HG02840 (cell line): Measurements from ENCODE around the gene GPC6.

ENCODE experiments used
- ATAC-seq: cut with Tn5 transposase; IDR thresholded peaks from one replicate; pipeline ENCODE4 v1.9.1; 2021; ENCODE audit warnings: mild to moderate bottlenecking, moderate library complexity, moderate number of reproducible peaks; ENCODE audit not compliant: unreplicated experiment, low FRiP score

GPC6 gene

DNA sequence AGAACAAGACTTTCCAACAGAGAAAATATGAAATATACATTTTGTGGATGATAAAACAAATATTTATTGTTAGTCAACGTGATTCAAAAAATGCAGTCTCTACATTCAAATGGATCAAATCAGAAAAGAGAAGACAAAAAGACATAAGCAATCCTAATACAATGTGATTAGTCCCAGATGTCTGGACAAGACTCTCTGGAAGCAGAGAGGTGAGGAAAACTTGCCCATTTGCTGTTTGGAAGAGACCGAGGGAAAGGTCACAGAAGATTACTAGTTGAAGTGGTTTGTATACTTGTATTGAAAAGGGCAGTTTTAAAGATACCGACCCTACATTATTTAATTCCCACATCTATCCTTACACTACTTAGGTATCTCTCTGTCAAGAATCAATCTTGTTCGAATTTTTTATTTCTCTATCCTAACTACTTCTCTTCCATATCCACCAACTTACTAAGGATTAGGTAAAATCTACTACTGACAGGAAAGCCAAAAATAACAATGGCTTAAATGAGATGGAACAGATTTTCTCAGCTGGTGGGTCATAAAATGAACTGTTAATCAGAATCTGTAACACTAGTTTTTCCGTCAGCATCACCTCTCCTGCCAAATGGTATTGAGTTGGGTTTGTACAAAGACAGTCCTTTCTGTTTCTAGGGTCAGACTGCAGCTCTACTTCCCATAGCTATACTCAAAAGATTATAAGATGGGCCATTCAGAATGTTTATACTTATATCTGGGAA is 755.7 kb downstream of the GPC6 start:
- ATAC-seq, result no peak

DNA sequence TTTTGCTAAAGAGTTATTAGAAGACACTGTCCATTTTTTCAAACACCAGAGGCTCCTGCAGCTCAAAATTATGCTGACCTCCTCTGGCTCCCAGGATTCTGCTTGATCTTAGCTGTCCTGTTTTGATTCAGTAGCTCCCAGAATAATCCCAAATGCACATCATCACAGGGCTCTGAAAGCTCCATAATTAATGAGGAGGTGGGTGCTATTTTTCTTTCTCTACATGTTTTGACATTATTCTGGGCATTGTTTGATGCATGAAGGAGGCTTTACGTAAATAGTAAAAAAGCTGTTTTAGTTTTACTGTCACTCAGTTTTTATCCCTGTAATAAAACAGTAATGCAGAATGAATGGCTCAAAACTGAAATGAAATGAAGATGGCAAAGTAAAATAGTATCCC is 757.4 kb downstream of the GPC6 start:
- no peak for ATAC-seq

DNA sequence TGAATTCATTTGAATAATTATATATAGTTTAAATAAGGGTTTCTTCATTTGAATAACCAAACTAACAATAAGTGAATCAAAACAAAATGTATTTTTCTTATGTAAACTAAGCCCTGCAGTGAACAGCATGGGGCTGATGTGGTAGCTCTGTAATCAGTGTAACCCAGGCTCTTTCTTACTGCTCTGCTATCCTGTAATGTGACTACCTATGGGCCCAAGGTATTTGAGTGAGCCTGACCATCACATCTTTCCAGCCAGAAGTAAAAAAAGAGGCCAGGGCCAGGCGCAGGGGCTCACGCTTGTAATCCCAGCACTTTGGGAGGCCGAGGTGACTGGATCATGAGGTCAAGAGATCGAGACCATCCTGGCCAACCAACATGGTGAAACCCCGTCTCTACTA is 758.3 kb downstream of the GPC6 start:
- ATAC-seq, result no peak

GRCh38 chr13:93987458-93987857 is 760.9 kb downstream of the GPC6 start:
- no peak for ATAC-seq

DNA sequence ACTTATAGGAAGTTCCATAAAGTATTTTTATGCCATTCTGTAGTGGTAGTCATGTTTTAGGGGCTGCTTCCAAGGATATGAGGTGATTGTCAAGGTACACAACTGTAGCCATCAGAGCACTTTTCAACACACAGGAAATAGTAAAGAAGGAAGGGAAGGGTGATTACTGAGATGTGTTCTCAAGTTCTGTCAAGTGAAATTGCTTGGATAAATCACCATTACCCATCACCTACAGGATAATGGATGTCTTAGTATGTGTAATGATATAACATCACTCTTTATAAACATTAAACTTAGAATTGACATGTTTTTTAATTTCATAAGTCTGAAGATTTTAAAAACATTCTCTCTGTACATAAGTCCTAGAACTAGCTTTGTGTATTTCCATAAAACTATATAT is 765.0 kb downstream of the GPC6 start:
- ATAC-seq, result no peak

GRCh38 chr13:93996481-93996880 is 769.9 kb downstream of the GPC6 start:
- no peak for ATAC-seq

DNA sequence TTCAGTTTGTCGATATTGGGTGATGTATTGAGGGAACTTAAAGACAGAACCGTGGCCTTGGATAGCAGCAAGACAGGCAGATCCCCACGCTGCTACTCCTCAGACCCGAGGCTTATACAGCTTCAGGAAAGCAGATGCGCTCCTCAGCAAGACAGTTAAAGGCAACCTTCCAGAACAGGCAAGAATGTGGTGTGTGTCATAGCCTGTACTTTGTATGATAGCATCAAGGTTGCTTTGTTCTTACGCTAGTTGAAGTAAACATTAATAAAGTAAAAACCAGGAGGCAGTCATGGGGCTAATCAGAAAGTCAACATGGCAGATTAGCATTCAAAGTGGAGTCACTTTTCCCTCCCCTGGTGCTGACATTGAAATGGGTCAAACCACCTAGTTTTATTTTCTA is 779.7 kb downstream of the GPC6 start:
- ATAC-seq, result no peak

GRCh38 chr13:94007072-94007471 is 780.5 kb downstream of the GPC6 start:
- no peak for ATAC-seq

- no peak for ATAC-seq
Measured at GRCh38 chr13:94009701-94010100, 783.1 kb downstream of the GPC6 start.

GRCh38 chr13:94014461-94014860 is 787.9 kb downstream of the GPC6 start:
- no peak for ATAC-seq

- no peak for ATAC-seq
Measured at GRCh38 chr13:94020426-94020825, 793.8 kb downstream of the GPC6 start.

GRCh38 chr13:94020833-94021232 is 794.2 kb downstream of the GPC6 start:
- no peak for ATAC-seq

DNA sequence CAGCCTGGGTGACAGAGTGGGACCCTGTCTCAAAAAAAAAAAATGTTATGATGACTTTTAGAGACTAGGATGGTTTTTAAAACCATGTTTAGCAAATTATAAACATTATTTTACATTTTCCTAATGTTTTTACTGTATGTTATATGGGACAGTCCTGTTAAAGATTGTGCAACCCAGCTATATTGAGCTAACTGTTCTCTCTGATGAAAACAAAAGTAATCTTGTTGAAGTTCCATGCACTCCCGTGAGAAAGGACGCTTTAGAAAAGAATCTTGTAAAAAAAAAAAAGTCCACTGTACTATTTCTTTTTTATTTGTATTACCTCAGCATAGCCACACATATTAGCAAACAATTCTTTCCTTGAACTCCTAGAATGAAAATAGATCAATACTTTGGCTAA is 801.6 kb downstream of the GPC6 start:
- ATAC-seq, result no peak

DNA sequence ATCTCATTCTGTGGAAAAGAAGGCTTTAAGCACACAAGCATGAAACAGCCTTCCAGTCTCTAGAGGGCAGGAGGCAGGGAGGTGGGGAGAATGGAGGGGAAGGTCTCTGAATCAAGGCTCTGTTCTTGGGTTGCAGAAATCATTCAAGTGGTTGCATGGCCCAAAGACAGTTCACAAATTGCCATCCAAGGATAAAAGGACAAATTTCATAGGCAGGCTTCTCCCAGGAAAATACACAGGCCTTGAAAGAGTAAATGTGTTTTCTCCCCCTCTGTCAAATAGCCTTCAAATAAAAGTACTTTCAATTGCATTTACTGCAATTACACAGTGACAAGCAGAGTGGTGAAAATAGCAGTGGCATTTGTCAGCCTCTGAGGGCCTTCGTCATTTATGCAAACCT is 802.0 kb downstream of the GPC6 start:
- ATAC-seq, result no peak

GRCh38 chr13:94030415-94031119 is 804.0 kb downstream of the GPC6 start:
- no peak for ATAC-seq

DNA sequence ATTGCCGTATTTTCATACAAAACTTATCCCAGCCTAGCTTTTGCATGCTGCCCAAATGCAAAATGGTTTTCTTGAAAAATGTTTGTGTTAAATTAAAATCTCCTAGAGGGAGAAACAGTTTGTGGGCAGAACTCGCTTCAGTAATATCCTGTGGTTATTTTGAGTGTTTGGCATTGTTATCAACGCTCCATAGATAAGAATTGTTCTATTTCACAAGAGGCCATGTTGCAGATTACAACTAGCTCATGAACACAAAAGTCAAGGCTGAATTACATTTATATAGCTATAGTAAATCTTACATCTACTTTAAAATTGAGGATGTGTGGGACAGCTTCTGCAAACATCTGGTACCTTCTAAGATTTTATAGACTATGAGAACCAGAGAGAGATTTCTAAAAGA is 805.0 kb downstream of the GPC6 start:
- no peak for ATAC-seq

- ATAC-seq, result no peak
Measured at GRCh38 chr13:94033098-94033497, 806.5 kb downstream of the GPC6 start.

GRCh38 chr13:94033830-94034642 is 807.4 kb downstream of the GPC6 start:
- no peak for ATAC-seq

- ATAC-seq, result no peak
Measured at GRCh38 chr13:94050039-94050438, 823.4 kb downstream of the GPC6 start.

GRCh38 chr13:94050686-94051085 is 824.1 kb downstream of the GPC6 start:
- ATAC-seq, result no peak

DNA sequence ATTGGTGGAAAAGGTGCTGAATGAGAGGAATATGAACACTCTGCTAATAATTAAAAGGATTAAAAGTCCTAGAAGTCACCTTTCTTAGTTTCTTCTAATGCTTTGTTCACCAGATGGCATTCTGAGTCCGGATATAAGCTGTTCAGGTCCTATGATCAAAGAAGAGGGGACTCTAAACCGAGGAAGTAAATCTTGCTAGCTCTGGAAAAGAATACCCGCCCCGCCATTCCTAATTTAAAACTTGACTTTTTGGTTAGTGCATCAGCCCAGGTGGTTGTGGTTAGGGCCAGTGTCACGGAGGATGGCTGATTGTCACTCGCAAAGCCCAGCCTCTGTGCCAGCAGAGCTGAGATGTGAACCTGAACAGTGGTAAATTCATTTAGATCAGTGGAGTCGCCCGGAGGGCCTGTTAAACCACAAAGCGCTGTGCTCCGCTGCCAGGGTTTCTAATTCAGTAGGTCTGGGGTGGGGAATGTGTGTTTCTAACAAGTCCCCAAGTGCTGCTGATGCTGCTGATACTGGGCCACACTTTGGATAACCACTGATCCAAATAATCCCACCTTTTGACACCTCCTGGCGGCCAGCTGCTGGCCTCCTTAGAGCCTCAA is 827.5 kb downstream of the GPC6 start:
- no peak for ATAC-seq
